ENCODE data around the gene EEFSEC.

DNA sequence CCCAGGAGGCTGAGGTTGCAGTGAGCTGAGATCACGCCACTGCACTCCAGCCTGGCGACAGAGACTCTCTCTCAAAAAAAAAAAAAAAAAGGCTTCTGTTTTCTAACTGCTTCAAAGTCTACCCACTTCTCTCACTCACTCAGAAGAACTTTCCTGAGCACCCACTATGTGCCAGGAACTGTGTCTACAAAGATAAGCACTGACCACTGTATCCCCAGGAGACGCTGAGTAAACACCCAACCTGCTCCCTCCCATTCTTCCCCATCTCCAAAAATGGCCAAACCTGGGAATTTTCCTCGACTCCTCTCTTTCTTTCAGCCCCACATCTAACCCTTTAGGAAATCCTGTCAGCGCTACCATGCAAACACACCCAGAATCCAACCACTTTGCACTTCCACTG, 42.1 kb upstream of the EEFSEC start:
- TF ChIP-seq EZH2 (IDR thresholded peaks at IDR 0.05; ENCODE audit: insufficient read depth, poor library complexity, severe bottlenecking) (no peak), EZH2phosphoT487 (IDR thresholded peaks at IDR 0.05; ENCODE audit: insufficient read depth, low read depth) (no peak)

Measured in GM23248 (cell line).